HG02938 (cell line): Measurements from ENCODE around the gene SPTSSA.
"Not testable (repeated sequence)": the region's sequence is repeated elsewhere in the genome, so short reads cannot be mapped to it uniquely, and the experiment has no call there.

ENCODE experiments used
- ATAC-seq: cut with Tn5 transposase; IDR thresholded peaks from one replicate; pipeline ENCODE4 v1.9.1; 2021; ENCODE audit warnings: mild to moderate bottlenecking, moderate library complexity; ENCODE audit not compliant: unreplicated experiment

SPTSSA gene

GRCh38 chr14:34462132-34462893, at the start of gene SPTSSA:
Gene SPTSSA (minus strand): TSS chr14:34462240. CDS start chr14:34462207, 33 bp downstream.
- ATAC-seq, result peak; percentile 78

DNA sequence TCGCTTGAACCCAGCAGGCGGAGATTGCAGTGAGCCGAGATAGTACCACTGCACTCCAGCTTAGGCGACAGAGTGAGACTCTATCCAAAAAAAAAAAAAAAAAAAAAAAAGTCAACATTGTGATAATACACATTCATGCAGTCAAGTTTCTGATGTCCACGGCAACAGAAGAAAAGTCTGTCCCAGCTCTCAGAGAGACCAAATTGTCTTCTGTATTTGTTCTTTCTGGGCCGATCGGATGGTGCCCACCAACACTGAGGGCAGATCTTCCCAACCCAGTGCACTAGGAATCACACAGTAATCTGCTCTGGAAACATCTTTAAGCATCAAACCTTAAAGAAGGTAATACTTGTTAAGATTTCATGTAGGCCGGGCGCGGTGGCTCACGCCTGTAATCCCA, 45.8 kb upstream of the SPTSSA start:
- no peak for ATAC-seq

GRCh38 chr14:34507459-34507858, 45.4 kb upstream of the SPTSSA start:
- no peak for ATAC-seq

DNA sequence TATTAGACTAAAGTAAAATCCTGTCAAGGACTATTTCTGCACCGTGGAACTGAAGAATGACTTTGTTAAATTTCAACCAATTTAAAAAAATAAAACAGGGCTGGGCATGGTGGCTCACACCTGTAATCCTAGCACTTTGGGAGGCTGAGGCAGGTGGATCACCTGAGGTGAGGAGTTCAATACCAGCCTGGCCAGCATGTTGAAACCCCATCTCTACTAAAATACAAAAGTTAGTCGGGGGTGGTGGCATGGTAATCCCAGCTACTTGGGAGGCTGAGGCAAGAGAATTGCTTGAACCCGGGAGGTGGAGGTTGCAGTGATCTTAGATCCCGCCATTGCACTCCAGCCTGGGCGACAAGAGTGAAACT, 43.1 kb upstream of the SPTSSA start:
- ATAC-seq, result not testable (repeated sequence)

- not testable (repeated sequence) for ATAC-seq
These were observed 42.0 kb upstream of the SPTSSA start for GRCh38 chr14:34504027-34504426.

GRCh38 chr14:34502545-34503225, 40.6 kb upstream of the SPTSSA start:
- ATAC-seq, result no peak

GRCh38 chr14:34502001-34502400, 40.0 kb upstream of the SPTSSA start:
- no peak for ATAC-seq

DNA sequence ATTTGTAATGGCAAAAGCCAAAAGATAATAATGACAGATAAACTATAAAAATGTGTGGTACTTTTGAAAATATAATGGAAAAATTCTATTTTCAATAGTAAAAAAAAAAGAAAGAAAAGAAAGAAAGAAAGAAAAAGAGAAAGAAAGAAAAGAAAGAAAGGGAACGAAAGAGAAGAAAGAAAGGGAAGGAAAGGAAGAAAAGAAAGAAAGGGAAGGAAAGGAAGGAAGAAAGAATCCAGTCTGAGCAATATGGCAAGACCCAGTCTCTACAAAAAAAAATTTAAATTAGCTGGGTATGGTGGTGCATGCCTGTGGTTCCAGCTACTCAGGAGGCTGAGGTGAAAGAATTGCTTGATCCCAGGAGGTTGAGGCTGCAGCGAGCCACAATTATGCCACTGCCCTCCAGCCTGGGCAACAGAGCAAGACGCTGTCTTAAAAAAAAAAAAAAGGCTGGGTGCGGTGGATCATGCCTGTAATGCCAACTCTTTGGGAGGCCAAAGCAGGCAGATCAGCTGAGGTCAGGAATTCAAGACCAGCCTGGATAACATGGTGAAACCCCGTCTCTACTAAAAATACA, 39.1 kb upstream of the SPTSSA start:
- no peak for ATAC-seq

DNA sequence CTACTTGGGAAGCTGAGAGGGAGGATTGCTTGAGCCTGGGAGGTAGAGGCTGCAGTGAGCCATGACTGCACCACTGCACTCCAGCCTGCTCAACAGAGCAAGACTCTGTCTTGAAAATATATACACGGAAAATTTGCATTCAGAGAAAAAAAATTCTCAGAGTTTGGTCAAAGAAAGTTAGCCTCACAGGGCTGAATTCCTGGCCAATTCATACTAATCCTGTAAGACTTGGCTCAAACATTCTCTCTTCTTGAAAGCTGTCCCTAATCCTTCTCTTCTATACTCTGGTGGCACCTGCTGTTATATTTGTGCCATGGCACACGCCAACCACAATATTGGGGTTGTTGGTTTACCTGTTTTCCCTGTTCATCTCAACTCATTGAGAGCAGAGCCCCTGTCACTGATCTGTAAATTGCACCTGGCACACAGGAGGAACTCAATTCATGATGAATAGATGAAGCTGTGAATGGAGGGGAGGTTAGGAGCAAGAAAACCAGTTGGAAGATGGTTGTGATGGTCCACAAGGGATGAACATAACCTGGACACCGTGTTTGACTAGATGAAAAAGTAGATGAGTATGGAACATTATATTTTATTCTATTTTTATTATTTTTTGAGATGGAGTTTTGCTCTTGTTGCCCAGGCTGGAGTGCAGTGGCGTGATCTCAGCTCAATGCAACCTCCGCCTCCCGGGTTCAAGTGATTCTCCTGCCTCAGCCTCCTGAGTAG, 36.8 kb upstream of the SPTSSA start:
- ATAC-seq, result no peak

- no peak for ATAC-seq
These were observed 34.9 kb upstream of the SPTSSA start for GRCh38 chr14:34496679-34497513.

DNA sequence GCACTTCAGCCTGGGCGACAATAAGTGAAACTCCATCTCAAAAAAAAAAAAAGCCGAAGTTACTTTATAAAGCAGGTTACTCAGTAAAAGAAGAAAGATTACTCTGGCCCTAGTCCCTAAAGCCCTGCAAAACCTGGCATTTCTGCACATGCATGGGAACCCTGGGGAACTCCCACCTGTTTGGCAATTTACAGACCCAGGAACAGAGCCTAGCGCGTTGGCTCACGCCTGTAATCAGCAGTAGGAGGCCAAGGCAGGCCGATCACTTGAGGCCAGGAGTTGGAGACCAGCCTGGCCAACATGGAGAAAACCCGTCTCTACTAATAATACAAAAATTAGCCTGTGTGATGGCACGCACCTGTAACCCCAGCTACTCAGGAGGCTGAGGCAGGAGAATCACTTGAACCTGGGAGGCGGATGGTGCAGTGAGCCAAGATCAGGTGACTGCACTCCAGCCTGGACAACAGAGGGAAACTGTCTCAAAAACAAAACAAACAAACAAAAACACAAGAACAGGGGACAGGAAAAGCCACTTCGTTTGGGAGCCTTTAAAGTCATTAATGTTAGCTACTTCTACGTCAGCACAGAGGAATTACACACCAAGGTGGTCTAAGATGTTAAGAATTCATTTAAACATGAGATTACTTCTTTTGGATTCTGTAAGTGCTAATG, 34.1 kb upstream of the SPTSSA start:
- ATAC-seq, result no peak

- ATAC-seq, result no peak
These were observed 27.3 kb upstream of the SPTSSA start for GRCh38 chr14:34489324-34489723.

DNA sequence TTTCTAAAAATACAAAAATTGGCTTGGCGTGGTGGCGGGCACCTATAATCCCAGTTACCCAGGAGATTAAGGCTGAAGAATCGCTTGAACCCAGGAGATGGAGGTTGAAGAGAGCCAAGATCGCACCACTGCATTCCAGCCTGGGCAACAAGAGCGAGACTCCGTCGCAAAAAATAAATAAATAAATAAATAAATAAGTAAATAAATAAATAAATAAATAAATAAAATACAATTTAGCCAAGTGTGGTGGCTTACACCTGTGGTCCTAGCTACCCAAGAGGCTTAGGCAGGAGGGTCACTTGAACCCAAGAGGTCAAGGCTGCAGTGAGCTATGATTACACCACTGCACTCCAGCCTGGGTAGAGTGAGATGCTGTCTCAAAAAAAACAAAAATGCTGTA, 26.5 kb upstream of the SPTSSA start:
- ATAC-seq, result no peak

GRCh38 chr14:34484726-34485125, 22.7 kb upstream of the SPTSSA start:
- no peak for ATAC-seq

- no peak for ATAC-seq
These were observed 20.4 kb upstream of the SPTSSA start for GRCh38 chr14:34482463-34482862.

DNA sequence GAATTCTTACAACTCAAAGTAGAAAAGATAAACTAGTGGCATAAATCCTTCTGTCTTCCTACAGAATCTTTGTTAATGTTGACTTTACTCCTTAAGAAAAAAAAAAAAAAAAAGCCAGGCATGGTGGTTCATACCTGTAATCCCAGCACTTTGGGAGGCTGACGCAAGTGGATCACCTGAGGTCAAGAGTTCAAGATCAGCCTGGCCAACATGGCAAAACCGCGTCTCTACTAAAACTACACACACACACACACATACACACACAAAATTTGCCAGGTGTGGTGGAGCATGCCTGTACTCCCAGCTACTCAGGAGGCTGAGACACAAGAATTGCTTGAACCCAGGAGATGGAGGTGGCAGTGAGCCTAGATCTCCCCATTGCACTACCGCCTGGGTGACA, 17.7 kb upstream of the SPTSSA start:
- ATAC-seq, result no peak

DNA sequence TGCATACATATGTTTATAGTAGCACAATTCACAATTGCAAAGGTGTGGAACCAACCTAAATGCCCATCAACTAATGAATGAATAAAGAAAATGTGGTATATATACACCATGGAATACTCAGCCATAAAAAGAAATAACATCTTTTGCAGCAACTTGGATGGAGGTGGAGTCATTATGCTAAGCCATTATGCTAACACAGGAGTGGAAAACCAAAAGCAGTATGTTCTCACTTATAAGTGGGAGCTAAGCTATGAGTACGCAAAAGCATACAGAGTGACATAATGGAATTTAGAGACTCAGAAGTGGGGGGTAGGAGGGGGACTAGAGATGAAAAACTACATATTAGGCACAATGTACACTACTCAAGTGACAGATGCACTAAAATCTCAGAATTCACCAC, 16.2 kb upstream of the SPTSSA start:
- ATAC-seq, result no peak

GRCh38 chr14:34476036-34476435, 14.0 kb upstream of the SPTSSA start:
- ATAC-seq, result not testable (repeated sequence)

DNA sequence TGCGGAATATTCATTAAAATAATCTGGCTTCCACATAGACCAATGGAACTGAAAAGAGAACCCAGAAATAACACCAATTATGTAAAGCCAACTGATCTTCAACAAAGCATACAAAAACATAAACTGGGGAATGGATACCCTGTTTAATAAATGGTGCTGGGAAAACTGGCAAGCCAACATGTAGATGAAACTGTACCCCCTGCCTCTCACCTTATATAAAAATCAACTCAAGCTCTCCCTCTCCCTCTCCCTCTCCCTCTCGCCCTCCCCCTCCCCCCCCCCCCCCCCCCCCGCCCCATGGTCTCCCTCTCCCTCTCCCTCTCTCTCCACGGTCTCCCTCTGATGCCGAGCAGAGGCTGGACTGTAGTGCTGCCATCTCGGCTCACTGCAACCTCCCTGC, 13.1 kb upstream of the SPTSSA start:
- no peak for ATAC-seq

- ATAC-seq, result no peak
These were observed 12.2 kb upstream of the SPTSSA start for GRCh38 chr14:34474187-34474679.
